DMS153 treated with DMSO at 0.1 percent for 48 hours (cell line): Measurements from ENCODE around the gene CGN.

Source experiments
- DNase-seq: peaks from one replicate; lab custom pipeline; 2025; ENCODE audit not compliant: unreplicated experiment; lab: John Stamatoyannopoulos, UW

CGN gene

DNA sequence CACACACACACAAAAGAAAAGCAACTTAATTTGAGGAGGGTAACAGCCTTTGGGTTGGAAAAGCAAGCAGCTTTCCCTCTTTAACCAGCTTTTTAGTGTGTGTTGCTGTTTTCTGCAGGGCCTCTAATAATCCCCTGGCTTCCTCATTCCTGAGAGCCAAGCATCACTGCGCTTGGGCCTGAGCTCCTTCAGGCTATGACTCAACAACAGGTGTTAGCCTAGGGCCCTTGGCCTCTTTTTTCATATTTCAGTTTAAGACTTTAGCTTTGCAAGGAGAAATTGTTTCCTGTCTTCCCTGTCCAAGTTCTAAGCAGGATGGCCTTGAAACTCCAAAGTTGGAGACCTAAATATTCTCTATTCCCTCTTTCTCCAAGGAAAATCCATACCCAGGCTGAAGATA is 74.4 kb downstream of the CGN start:
- no peak for DNase-seq
